Lower lobe of right lung (tissue), 2 donors: Measurements from ENCODE around the gene SEPHS1. TPM values are rescaled to one million over a fixed set of nuclear protein-coding genes. Genes with fewer than 3 reads are reported as not detected.
"Not testable (repeated sequence)": the region's sequence is repeated elsewhere in the genome, so short reads cannot be mapped to it uniquely, and the experiment has no call there.

Source experiments
- ATAC-seq, 2 donors: fragments of 200-7000 bp; cut with Tn5 transposase; one replicate each; pipeline ENCODE4 v1.9.1; 2020 to 2022; ENCODE audit warnings: mild to moderate bottlenecking in 2 of 2, moderate library complexity in 2 of 2
- DNase-seq: peaks from one replicate; pipeline ENCODE4 v3.0.0-alpha.2; 2020
- H3K27ac ChIP-seq: fragments of 200-600 bp; one replicate; pipeline ENCODE4 v1.8.0; 2022
- H3K27me3 ChIP-seq: fragments of 200-600 bp; one replicate; pipeline ENCODE4 v1.8.0; 2022; ENCODE audit warnings: low read depth
- H3K36me3 ChIP-seq: fragments of 200-600 bp; one replicate; pipeline ENCODE4 v1.8.0; 2022; ENCODE audit warnings: mild to moderate bottlenecking
- H3K4me1 ChIP-seq: fragments of 200-600 bp; one replicate; pipeline ENCODE4 v1.8.0; 2022
- H3K4me3 ChIP-seq: fragments of 200-600 bp; one replicate; pipeline ENCODE4 v1.8.0; 2022; ENCODE audit warnings: mild to moderate bottlenecking
- H3K9me3 ChIP-seq: fragments of 200-600 bp; one replicate; pipeline ENCODE4 v1.8.0; 2022
- intact Hi-C: fragments of 100-400 bp; cut with DNase I; formaldehyde crosslinking; loops from one replicate; pipeline ENCODE4 v1.11.0; 2022
- total RNA-seq: library from RNA; stranded (reverse); fragmentation: NEBNext Ultra II Directional; extraction: Animal tissue kit (Norgen Biotek cat#: 25700); gene quantifications from one replicate; pipeline ENCODE4 v1.2.1, GENCODE V29; 2021
- TF ChIP-seq, protein P1 (sequence below): fragments of 200-600 bp; IDR thresholded peaks from one replicate; pipeline ENCODE4 v1.8.0; 2022; ENCODE audit warnings: antibody characterized with exemption, mild to moderate bottlenecking
- donor health status: DM: no; HTN: yes; CAD: no; lungs with severe emphysema.

Gene SEPHS1
- total RNA-seq, 1 donor from 2014 or later, result 35.9 TPM

DNA sequence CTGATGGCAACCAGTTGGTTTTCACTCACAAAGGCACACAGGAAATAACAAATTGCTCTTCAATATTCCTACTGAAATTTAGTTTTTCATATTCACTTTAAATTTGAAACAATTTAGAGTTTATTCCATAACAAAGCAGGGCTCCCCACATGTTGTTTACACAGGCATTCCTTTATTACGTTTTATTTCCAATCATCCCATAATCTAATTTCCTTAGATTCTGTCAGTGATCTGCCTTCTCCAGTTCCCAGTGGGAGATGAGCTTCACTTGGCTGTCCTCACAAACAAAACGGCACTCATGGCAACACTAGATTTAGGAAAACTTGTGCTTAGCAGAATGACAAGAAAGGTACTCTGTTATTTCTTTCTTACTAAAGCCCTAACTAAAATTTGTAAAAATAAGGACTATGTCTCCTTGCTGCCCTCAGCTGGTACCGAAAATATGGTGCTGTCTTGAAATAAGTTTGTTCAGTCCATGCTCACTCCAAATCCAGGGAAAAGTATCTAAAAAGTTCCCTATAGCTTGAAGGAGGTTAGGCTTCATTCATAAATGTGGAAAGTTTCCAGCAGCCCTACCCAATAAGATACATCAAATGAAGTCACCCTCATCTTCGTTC is 71.2 kb downstream of the SEPHS1 start:
- H3K9me3 ChIP-seq, result no peaks in the 10 kb centered on the region
- no peak for DNase-seq
- no peak for ATAC-seq
- H3K27ac ChIP-seq, result no peak overlapping the region
- H3K4me1 ChIP-seq, result no peaks in the 10 kb centered on the region
- no peaks in the 10 kb centered on the region for H3K27me3 ChIP-seq
- peaks cover 34% of the 10 kb centered on the region for H3K36me3 ChIP-seq
- intact Hi-C loops, result no loop called here
- no peak overlapping the region for H3K4me3 ChIP-seq
- TF ChIP-seq, protein P1, sequence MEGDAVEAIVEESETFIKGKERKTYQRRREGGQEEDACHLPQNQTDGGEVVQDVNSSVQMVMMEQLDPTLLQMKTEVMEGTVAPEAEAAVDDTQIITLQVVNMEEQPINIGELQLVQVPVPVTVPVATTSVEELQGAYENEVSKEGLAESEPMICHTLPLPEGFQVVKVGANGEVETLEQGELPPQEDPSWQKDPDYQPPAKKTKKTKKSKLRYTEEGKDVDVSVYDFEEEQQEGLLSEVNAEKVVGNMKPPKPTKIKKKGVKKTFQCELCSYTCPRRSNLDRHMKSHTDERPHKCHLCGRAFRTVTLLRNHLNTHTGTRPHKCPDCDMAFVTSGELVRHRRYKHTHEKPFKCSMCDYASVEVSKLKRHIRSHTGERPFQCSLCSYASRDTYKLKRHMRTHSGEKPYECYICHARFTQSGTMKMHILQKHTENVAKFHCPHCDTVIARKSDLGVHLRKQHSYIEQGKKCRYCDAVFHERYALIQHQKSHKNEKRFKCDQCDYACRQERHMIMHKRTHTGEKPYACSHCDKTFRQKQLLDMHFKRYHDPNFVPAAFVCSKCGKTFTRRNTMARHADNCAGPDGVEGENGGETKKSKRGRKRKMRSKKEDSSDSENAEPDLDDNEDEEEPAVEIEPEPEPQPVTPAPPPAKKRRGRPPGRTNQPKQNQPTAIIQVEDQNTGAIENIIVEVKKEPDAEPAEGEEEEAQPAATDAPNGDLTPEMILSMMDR, result no peak

DNA sequence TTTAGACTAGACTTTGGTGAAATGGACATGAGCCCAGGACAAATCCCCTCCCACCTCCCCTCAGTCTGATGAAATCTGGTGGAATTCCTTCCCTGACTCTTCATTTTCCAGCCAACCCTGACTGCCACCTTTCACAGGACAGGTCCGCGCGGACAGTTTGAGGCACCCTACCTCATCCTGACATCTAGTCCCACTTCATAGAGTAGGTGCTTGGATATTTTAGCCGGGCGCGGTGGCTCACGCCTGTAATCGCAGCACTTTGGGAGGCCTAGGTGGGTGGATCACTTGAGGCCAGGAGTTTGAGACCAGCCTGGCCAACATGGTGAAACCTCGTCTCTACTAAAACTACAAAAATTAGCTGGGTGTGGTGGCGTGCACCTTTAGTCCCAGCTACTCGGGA is 71.9 kb downstream of the SEPHS1 start:
- not testable (repeated sequence) for ATAC-seq, H3K27ac ChIP-seq, H3K4me1 ChIP-seq

DNA sequence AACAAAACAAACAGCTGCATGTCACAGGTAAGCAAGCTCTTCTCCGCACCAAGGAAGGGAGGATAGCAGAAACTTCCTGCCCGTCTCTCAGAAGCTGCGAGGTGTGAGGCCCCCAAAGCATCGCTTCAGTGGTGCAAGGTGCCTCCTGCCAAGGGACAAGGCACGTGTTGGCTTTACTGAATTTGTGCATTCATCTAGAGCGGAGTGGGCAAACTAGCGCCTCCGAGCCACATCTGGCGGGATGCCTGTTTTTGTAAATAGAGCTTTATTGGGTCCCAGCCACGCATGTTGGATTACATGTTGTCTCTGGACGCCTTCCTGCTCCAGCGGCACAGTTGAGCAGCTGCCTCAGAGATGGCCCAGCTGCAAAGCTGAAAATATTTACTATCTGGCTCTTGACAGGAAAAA is 75.9 kb downstream of the SEPHS1 start:
- H3K9me3 ChIP-seq, result no peaks in the 10 kb centered on the region
- no peaks in the 10 kb centered on the region for H3K4me1 ChIP-seq
- intact Hi-C loops, result no loop called here
- no peak overlapping the region for H3K4me3 ChIP-seq
- peak overlapping the region; percentile 18 for H3K27ac ChIP-seq
- no peaks in the 10 kb centered on the region for H3K27me3 ChIP-seq
- H3K36me3 ChIP-seq, result no peaks in the 10 kb centered on the region
- DNase-seq, result no peak
- TF ChIP-seq, protein P1, result no peak
- ATAC-seq, result peak; percentile 58 to 68

More for the DNA sequence above, 71.9 kb downstream of the SEPHS1 start:
- H3K9me3 ChIP-seq, H3K27me3 ChIP-seq, intact Hi-C loops, DNase-seq, H3K4me3 ChIP-seq: not testable (repeated sequence)
- H3K36me3 ChIP-seq, result peaks cover 27% of the 10 kb centered on the region

DNA sequence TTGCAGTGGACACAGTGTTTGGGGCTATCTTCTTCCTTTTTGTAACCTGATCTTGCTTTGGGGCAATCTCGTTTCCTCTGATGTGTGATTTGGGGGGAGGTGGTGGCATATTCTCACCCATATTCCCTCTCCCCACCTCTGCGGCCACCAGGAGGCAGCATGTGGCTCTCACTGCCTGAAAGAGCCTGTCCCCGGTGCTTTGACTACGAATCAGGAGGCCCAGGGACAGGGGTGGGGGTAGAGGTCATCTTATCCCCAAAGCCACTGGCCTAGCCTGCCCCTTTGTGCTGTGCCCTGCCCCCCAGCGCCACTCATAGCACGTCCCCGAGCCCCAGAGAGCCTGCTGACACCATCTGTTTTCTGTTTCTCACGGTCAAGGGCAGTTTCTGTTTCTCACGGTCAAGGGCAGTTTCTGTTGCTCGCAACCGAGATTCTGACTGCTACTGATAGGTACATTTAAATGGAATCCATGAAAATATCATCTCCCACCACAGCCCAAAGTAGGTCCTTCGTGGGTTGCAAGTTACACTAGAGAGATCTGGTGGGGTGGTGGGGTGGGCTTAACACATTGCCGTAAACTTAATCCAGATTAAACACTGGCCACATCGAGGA is 76.4 kb downstream of the SEPHS1 start:
- no peak for DNase-seq
- Histone ChIP-seq H3K4me3 (no peak overlapping the region), H3K36me3 (no peaks in the 10 kb centered on the region), H3K27me3 (no peaks in the 10 kb centered on the region), H3K27ac (peak overlapping the region; percentile 18), H3K4me1 (no peaks in the 10 kb centered on the region), H3K9me3 (no peaks in the 10 kb centered on the region)
- peak; percentile 48 to 59 for ATAC-seq
- TF ChIP-seq, protein P1, result peak; percentile 28
- intact Hi-C loops, result no loop called here

DNA sequence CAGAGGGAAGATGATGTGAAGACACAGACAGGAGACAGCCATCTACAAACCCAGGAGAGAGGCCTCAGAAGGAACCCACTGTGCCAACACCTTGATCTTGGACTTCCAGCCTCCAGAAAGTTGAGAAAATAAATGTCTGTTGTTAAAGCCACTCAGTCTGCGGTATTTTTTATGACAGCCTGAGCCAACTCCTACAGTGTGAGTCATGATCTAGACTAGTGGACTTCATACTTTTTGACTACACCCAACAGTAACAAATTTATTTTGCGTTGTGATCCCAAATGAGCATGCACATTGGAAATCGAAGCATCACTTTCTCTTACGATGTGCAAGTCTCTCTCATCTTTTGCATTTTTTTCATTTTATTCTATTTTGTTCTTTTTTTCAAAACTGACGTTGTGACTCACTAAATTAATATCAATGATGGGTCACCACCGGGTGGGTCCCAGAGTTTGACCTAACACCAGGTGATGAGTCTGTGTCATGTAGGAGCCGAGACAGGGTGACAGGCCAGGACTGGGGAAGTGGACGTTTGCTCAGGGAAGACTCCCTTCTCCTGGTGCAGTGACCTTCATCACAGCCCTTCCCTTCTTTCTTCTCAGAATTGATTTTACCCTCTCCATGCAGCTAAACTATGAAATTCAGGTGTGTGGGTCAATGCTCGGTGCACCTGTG is 77.1 kb downstream of the SEPHS1 start:
- no peak overlapping the region for H3K27ac ChIP-seq
- ATAC-seq, result peak in 1 of 2 donors; percentile 20
- no peak overlapping the region for H3K4me3 ChIP-seq
- intact Hi-C loops, result no loop called here
- no peaks in the 10 kb centered on the region for H3K36me3 ChIP-seq
- no peak for DNase-seq
- no peaks in the 10 kb centered on the region for H3K4me1 ChIP-seq
- H3K9me3 ChIP-seq, result no peaks in the 10 kb centered on the region
- no peaks in the 10 kb centered on the region for H3K27me3 ChIP-seq
- TF ChIP-seq, protein P1, result no peak

DNA sequence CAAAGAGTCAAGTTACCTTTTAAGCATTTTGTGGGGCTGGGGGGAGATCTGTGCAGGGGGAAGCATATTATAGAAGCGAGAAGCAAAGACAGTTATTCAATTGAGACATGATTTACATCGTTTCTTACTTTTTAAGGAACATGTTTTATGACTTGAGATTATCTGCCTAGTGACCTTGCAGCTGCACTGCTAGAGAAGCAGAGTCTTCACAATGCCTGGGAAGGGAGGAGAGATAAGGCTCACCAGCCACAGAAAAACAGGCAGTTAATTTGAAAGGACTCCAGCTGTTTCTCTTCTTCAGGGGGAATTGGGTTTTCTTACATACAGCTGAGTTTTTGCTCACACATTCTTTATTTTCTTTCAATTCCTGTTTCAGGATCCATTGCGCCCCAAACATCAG is 79.3 kb downstream of the SEPHS1 start:
- no peak overlapping the region for H3K27ac ChIP-seq
- intact Hi-C loops, result no loop called here
- H3K9me3 ChIP-seq, result no peaks in the 10 kb centered on the region
- no peak overlapping the region for H3K4me3 ChIP-seq
- no peak for DNase-seq
- H3K36me3 ChIP-seq, result no peaks in the 10 kb centered on the region
- no peaks in the 10 kb centered on the region for H3K4me1 ChIP-seq
- TF ChIP-seq, protein P1, result no peak
- no peaks in the 10 kb centered on the region for H3K27me3 ChIP-seq
- no peak for ATAC-seq
